H9 (cell line): Measurements from ENCODE around the gene STAP2. TPM values are rescaled to one million over a fixed set of nuclear protein-coding genes. Genes with fewer than 3 reads are reported as not detected.

Experiments
- DNase-seq: peaks from one replicate; pipeline ENCODE4 v3.0.0-alpha.2; 2017
- H2AFZ ChIP-seq: one replicate; pipeline ENCODE4 v1.6.1; 2013; ENCODE audit warnings: mild to moderate bottlenecking, low read length, control low read depth, moderate library complexity
- H2AK5ac ChIP-seq: 2 replicates; pipeline ENCODE4 v1.6.1; 2013; ENCODE audit warnings: low read length, control low read depth, mixed read lengths; ENCODE audit not compliant: insufficient read length
- H2BK120ac ChIP-seq: one replicate; pipeline ENCODE4 v1.6.1; 2013; ENCODE audit warnings: low read depth, mild to moderate bottlenecking, low read length, control low read depth, inconsistent platforms; ENCODE audit not compliant: poor library complexity, severe bottlenecking
- H2BK12ac ChIP-seq: 2 replicates; pipeline ENCODE4 v1.6.1; 2013; ENCODE audit warnings: low read length, control low read depth, mixed read lengths, low read depth; ENCODE audit not compliant: insufficient read length
- H2BK15ac ChIP-seq: 2 replicates; pipeline ENCODE4 v1.6.1; 2013; ENCODE audit warnings: low read depth, low read length, control low read depth
- H2BK20ac ChIP-seq: one replicate; pipeline ENCODE4 v1.6.1; 2013; ENCODE audit warnings: low read depth, mild to moderate bottlenecking, low read length, control low read depth, inconsistent platforms; ENCODE audit not compliant: poor library complexity, severe bottlenecking
- H2BK5ac ChIP-seq: 2 replicates; pipeline ENCODE4 v1.6.1; 2013; ENCODE audit warnings: low read length, control low read depth, mixed read lengths; ENCODE audit not compliant: insufficient read length
- H3K14ac ChIP-seq: 2 replicates; pipeline ENCODE4 v1.6.1; 2013; ENCODE audit warnings: low read length, control low read depth; ENCODE audit not compliant: insufficient read depth
- H3K18ac ChIP-seq: 2 replicates; pipeline ENCODE4 v1.6.1; 2013; ENCODE audit warnings: low read depth, mild to moderate bottlenecking, mixed read lengths, low read length, control low read depth; ENCODE audit not compliant: insufficient read length
- H3K23ac ChIP-seq: 2 replicates; pipeline ENCODE4 v1.6.1; 2013; ENCODE audit warnings: low read length, control low read depth, mixed read lengths, low read depth; ENCODE audit not compliant: insufficient read length
- H3K23me2 ChIP-seq: 2 replicates; pipeline ENCODE4 v1.6.1; 2013; ENCODE audit warnings: low read depth, mild to moderate bottlenecking, mixed read lengths, low read length, control low read depth; ENCODE audit not compliant: insufficient read length, poor library complexity, severe bottlenecking
- H3K27ac ChIP-seq: 2 replicates; pipeline ENCODE4 v1.5.1; 2013; ENCODE audit warnings: low read length, control low read depth, mixed read lengths, low read depth; ENCODE audit not compliant: insufficient read length
- H3K27me3 ChIP-seq: 2 replicates; pipeline ENCODE4 v1.6.1; 2013; ENCODE audit warnings: low read length, control low read depth, inconsistent platforms; ENCODE audit not compliant: insufficient read depth
- H3K4ac ChIP-seq: 2 replicates; pipeline ENCODE4 v1.6.1; 2013; ENCODE audit warnings: low read depth, mild to moderate bottlenecking, control low read depth, inconsistent platforms, low read length, moderate library complexity
- H3K4me1 ChIP-seq: 2 replicates; pipeline ENCODE4 v1.6.1; 2013; ENCODE audit warnings: low read length, control low read depth, inconsistent platforms; ENCODE audit not compliant: insufficient read depth
- H3K4me2 ChIP-seq: 2 replicates; pipeline ENCODE4 v1.6.1; 2013; ENCODE audit warnings: low read length, control low read depth, mixed read lengths; ENCODE audit not compliant: insufficient read length, insufficient read depth
- H3K56ac ChIP-seq: 2 replicates; pipeline ENCODE4 v1.6.1; 2013; ENCODE audit warnings: low read depth, mild to moderate bottlenecking, mixed read lengths, low read length, control low read depth; ENCODE audit not compliant: insufficient read length
- H3K79me1 ChIP-seq: 2 replicates; pipeline ENCODE4 v1.6.1; 2013; ENCODE audit warnings: low read depth, mild to moderate bottlenecking, moderate library complexity, low read length, control low read depth, inconsistent platforms; ENCODE audit not compliant: insufficient read depth, poor library complexity, severe bottlenecking
- H3K79me2 ChIP-seq: 2 replicates; pipeline ENCODE4 v1.6.1; 2013; ENCODE audit warnings: low read length, control low read depth, inconsistent platforms; ENCODE audit not compliant: insufficient read depth
- H3K9ac ChIP-seq: 2 replicates; pipeline ENCODE4 v1.6.1; 2013; ENCODE audit warnings: low read length, control low read depth, mixed read lengths; ENCODE audit not compliant: insufficient read length; ENCODE audit errors: extremely low read depth
- H3K9me3 ChIP-seq: one replicate; pipeline ENCODE4 v1.6.1; 2013; ENCODE audit warnings: low read depth, low read length, inconsistent platforms; ENCODE audit not compliant: control insufficient read depth
- H3T11ph ChIP-seq: one replicate; pipeline ENCODE4 v1.6.1; 2013; ENCODE audit warnings: mild to moderate bottlenecking, low read length, control low read depth, inconsistent platforms
- H4K20me1 ChIP-seq: one replicate; pipeline ENCODE4 v1.6.1; 2013; ENCODE audit not compliant: control insufficient read depth, insufficient read length, insufficient read depth
- H4K5ac ChIP-seq: 2 replicates; pipeline ENCODE4 v1.6.1; 2013; ENCODE audit warnings: low read depth, mild to moderate bottlenecking, mixed read lengths, low read length, control low read depth; ENCODE audit not compliant: insufficient read length
- H4K8ac ChIP-seq: replicated peaks from 2 replicates; pipeline ENCODE4 v1.6.1; 2013; ENCODE audit warnings: low read length, control low read depth, mixed read lengths, low read depth; ENCODE audit not compliant: insufficient read length
- H4K91ac ChIP-seq: 2 replicates; pipeline ENCODE4 v1.6.1; 2013; ENCODE audit warnings: low read depth, mild to moderate bottlenecking, moderate library complexity, mixed read lengths, low read length, control low read depth; ENCODE audit not compliant: insufficient read length
- H3K27ac Mint-ChIP-seq, 3 experiments: 2 replicates in 2 of 3; 3 replicates in 1 of 3; pipeline ENCODE4 v1.8.0; 2020 to 2021; ENCODE audit warnings: mixed read lengths in 3 of 3, mild to moderate bottlenecking in 1 of 3, moderate library complexity in 1 of 3
- H3K27me3 Mint-ChIP-seq: 2 replicates; pipeline ENCODE4 v1.8.0; 2021; ENCODE audit warnings: low read depth, mild to moderate bottlenecking, moderate library complexity, mixed read lengths
- H3K36me3 Mint-ChIP-seq, 3 experiments: 2 replicates in 2 of 3; 3 replicates in 1 of 3; pipeline ENCODE4 v1.8.0; 2020 to 2021; ENCODE audit warnings: low read depth in 3 of 3, mixed read lengths in 3 of 3; ENCODE audit not compliant: insufficient read depth in 1 of 3
- H3K4me1 Mint-ChIP-seq, 2 experiments: 2 replicates each; pipeline ENCODE4 v1.8.0; 2020; ENCODE audit warnings: mixed read lengths in 2 of 2
- H3K4me3 Mint-ChIP-seq, 2 experiments: 2 replicates in 1 of 2; 3 replicates in 1 of 2; pipeline ENCODE4 v1.8.0; 2020 to 2021; ENCODE audit warnings: mild to moderate bottlenecking in 2 of 2, mixed read lengths in 2 of 2, moderate library complexity in 1 of 2
- H3K9me3 Mint-ChIP-seq, 2 experiments: 2 replicates in 1 of 2; 3 replicates in 1 of 2; pipeline ENCODE4 v1.8.0; 2020; ENCODE audit warnings: mild to moderate bottlenecking in 2 of 2, mixed read lengths in 2 of 2, moderate library complexity in 1 of 2
- CTCF ChIP-seq: fragments of 200-600 bp; sonication (generic); conservative IDR thresholded peaks from 3 replicates; pipeline ENCODE4 v1.8.0; 2021; ENCODE audit warnings: antibody characterized with exemption, mild to moderate bottlenecking
- WGBS: extraction: QIAGEN DNeasy Blood & Tissue Kit; methylation state at CpG from one replicate; pipeline ENCODE4 v1.1.7; 2013; ENCODE audit warnings: missing lambda C conversion rate, low lambda C conversion rate, mixed read lengths; ENCODE audit not compliant: insufficient read length; ENCODE audit errors: extremely low coverage; 5-methylcytosine and 5-hydroxymethylcytosine counted together
- total RNA-seq: library from RNA; stranded (reverse); gene quantifications from 2 replicates; pipeline ENCODE4 v1.2.1, GENCODE V29; 2021

STAP2 gene
- total RNA-seq, 1 experiment from 2014 or later = 20.2 TPM

GRCh38 chr19:4365341-4365740, 26.7 kb upstream of the STAP2 start:
- Histone ChIP-seq H2BK5ac (no peak overlapping the region), H3K14ac (no peak overlapping the region; the same call in 1 of the 2 replicates), H3K9ac (no peak overlapping the region), H3K79me1 (no peaks in the 10 kb centered on the region), H3K4me1 (no peaks in the 10 kb centered on the region; the same call in 1 of the 2 replicates), H3K9me3 (no peaks in the 10 kb centered on the region), H2AFZ (no peak overlapping the region), H4K8ac (no peak overlapping the region), H3K27ac (no peak overlapping the region), H3K23ac (no peak overlapping the region), H3K56ac (no peak overlapping the region), H3K27me3 (no peaks in the 10 kb centered on the region), H4K20me1 (no peaks in the 10 kb centered on the region), H4K5ac (no peak overlapping the region), H3K4me2 (no peak overlapping the region), H3T11ph (no peak overlapping the region), H2BK20ac (no peak overlapping the region), H3K4ac (no peak overlapping the region), H2AK5ac (no peak overlapping the region), H3K79me2 (no peaks in the 10 kb centered on the region), H4K91ac (no peak overlapping the region), H2BK120ac (no peak overlapping the region), H3K18ac (no peak overlapping the region), H2BK15ac (no peak overlapping the region), H2BK12ac (no peak overlapping the region), H3K23me2 (no peaks in the 10 kb centered on the region)
- Mint-ChIP-seq H3K27me3 (peaks cover 6% of the 10 kb centered on the region), H3K27ac (no peak overlapping the region), H3K4me3 (no peak overlapping the region), H3K9me3 (no peaks in the 10 kb centered on the region), H3K36me3 (peaks cover 0 to 31% (median 15%) of the 10 kb centered on the region in 3 experiments; a peak in 6 of 7 replicates), H3K4me1 (peaks cover 16 to 24% of the 10 kb centered on the region in 2 experiments)
- no CpG with 5 or more reads among the region's 16 CpGs for whole genome bisulfite sequencing
- no peak for DNase-seq
- no peak for TF ChIP-seq CTCF
